Raji (cell line): ENCODE data around the gene CETN3.

Experiments used
- POLR2A ChIP-seq: IDR thresholded peaks from 2 replicates; pipeline ENCODE4 v1.6.1; 2011; ENCODE audit warnings: low read depth, low read length, control low read depth; ENCODE audit not compliant: insufficient read depth

The CETN3 gene

GRCh38 chr5:90356176-90356575 is 53.4 kb downstream of the CETN3 start:
- TF ChIP-seq POLR2A = no peak

- no peak for TF ChIP-seq POLR2A
Measured at GRCh38 chr5:90355635-90356034, 53.9 kb downstream of the CETN3 start.

GRCh38 chr5:90353254-90353653 is 56.3 kb downstream of the CETN3 start:
- TF ChIP-seq POLR2A = no peak

- no peak for TF ChIP-seq POLR2A
Measured at GRCh38 chr5:90351101-90351500, 58.5 kb downstream of the CETN3 start.

DNA sequence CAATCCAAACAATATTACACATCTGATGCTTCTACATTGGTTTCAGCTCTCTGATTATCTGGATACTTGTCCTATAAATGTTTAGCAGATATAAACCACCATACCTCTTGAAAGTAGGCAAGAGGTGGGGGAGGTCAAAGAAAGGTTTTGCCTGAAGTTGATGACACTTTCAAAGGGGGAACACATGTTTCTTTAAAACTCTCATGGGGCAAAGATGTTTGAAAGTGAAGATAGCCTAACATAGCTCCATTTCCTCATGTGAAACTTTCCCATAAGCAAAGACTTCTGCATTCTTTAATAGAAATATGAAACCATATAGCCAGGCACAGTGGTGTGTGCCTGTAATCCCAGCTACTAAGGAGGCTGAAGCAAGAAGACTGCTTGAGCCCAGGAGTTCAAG is 62.1 kb downstream of the CETN3 start:
- no peak for TF ChIP-seq POLR2A

GRCh38 chr5:90345684-90346083 is 63.9 kb downstream of the CETN3 start:
- no peak for TF ChIP-seq POLR2A

- no peak for TF ChIP-seq POLR2A
Measured at GRCh38 chr5:90344689-90345088, 64.9 kb downstream of the CETN3 start.

DNA sequence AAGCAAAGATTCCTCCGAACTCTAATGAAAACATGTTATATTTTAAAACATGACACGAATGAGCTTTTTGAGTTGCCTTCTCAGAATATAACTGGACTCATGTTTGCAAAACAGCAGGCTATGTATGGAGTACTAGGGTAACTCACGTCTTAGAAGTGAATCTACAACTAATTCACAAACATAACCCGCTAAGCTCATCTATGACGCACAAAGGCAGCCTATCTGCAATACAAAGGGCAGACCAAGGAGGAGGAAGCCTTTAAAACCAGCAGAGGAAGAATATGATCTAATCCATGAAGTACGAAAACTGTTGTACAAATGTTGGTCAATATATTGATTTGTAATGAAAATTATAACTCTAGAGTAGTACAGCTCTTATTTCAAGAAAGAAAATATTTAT is 67.0 kb downstream of the CETN3 start:
- no peak for TF ChIP-seq POLR2A
